Hepatocyte (in vitro differentiated cells): ENCODE data around the gene GJB6.

Experiments
- CTCF ChIP-seq: fragments of 200-600 bp; sonication (generic); IDR thresholded peaks from 2 replicates; pipeline ENCODE4 v1.5.1; 2016; ENCODE audit warnings: antibody characterized with exemption, mild to moderate bottlenecking; ENCODE audit not compliant: poor library complexity
- EZH2 ChIP-seq: fragments of 200-600 bp; sonication (generic); IDR thresholded peaks from 2 replicates; pipeline ENCODE4 v1.6.1; 2016; ENCODE audit warnings: antibody characterized with exemption, mild to moderate bottlenecking, borderline replicate concordance

DNA sequence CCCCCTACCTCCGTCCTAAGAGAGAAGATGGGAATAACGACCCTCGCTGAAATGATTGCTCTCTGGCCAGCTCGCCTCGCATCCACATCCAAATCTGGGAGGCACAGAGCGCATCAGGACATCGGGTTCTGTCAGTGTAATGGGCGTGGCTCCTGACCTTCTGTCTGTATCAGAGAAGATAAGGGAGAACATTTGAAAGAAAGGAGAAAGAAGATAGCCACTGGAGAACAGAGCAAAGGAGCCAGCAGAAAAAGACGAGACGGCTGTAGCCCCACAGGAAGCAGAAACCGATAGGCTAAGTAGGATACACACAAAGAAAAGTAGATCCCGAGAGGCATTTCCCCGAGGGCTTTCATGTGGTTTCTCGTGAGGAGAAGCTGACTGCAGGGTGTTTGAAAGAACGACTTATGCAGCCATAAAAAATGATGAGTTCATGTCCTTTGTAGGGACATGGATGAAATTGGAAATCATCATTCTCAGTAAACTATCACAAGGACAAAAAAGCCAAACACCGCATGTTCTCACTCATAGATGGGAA lies 25.4 kb downstream of the GJB6 start:
- TF ChIP-seq EZH2: no peak
- no peak for TF ChIP-seq CTCF
